Astrocyte of the cerebellum (primary cell): ENCODE data around the gene PLEKHA8.

Source experiments
- DNase-seq: peaks from one replicate; pipeline ENCODE4 v3.0.0-alpha.2; 2011; ENCODE audit warnings: low read depth
- H3K4me3 ChIP-seq: 2 replicates; pipeline ENCODE4 v1.5.1; 2011; ENCODE audit warnings: mild to moderate bottlenecking, low read depth, low read length, moderate library complexity
- in situ Hi-C: cut with HindIII; loops from 2 replicates; pipeline ENCODE4 v1.10.0; 2017; ENCODE audit warnings: low sequenced_read_pairs
- TF ChIP-seq, protein P1 (sequence below): IDR thresholded peaks from 2 replicates; pipeline ENCODE4 v1.5.1; 2012; ENCODE audit warnings: low read length, low read depth, moderate library complexity, mild to moderate bottlenecking; ENCODE audit errors: missing control alignments

The PLEKHA8 gene

GRCh38 chr7:30147785-30148184 is 119.6 kb downstream of the PLEKHA8 start:
- in situ Hi-C loops = loop anchor here (25.0 kb wide), 1 partner anchor 415 kb away; no protein-coding TSS in a partner anchor
- DNase-seq = no peak
- H3K4me3 ChIP-seq = no peak overlapping the region
- TF ChIP-seq, protein P1, sequence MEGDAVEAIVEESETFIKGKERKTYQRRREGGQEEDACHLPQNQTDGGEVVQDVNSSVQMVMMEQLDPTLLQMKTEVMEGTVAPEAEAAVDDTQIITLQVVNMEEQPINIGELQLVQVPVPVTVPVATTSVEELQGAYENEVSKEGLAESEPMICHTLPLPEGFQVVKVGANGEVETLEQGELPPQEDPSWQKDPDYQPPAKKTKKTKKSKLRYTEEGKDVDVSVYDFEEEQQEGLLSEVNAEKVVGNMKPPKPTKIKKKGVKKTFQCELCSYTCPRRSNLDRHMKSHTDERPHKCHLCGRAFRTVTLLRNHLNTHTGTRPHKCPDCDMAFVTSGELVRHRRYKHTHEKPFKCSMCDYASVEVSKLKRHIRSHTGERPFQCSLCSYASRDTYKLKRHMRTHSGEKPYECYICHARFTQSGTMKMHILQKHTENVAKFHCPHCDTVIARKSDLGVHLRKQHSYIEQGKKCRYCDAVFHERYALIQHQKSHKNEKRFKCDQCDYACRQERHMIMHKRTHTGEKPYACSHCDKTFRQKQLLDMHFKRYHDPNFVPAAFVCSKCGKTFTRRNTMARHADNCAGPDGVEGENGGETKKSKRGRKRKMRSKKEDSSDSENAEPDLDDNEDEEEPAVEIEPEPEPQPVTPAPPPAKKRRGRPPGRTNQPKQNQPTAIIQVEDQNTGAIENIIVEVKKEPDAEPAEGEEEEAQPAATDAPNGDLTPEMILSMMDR = no peak

DNA sequence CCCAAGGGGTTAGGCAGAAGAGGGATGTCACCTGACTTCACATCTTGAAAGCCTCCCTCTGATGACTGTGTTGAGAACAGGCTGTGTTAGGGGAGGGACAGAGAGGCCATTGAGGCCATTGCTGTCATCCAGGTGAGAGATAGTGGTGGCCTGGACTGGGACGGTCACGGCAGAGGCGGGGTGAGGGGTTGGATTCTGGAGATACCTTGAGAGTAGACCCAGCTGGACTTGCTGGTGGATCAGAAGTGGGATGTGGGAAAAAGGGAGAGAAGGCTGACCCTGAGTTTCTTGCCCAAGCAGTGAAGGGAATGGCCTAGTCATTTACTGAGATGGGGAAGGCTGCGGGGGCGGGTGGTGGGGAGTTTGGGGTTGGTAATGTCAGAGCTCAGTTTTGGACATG is 120.2 kb downstream of the PLEKHA8 start:
- no peak overlapping the region for H3K4me3 ChIP-seq
- in situ Hi-C loops = loop anchor here (25.0 kb wide), 1 partner anchor 414 kb away; no protein-coding TSS in a partner anchor
- DNase-seq = no peak
- TF ChIP-seq, protein P1 = no peak

DNA sequence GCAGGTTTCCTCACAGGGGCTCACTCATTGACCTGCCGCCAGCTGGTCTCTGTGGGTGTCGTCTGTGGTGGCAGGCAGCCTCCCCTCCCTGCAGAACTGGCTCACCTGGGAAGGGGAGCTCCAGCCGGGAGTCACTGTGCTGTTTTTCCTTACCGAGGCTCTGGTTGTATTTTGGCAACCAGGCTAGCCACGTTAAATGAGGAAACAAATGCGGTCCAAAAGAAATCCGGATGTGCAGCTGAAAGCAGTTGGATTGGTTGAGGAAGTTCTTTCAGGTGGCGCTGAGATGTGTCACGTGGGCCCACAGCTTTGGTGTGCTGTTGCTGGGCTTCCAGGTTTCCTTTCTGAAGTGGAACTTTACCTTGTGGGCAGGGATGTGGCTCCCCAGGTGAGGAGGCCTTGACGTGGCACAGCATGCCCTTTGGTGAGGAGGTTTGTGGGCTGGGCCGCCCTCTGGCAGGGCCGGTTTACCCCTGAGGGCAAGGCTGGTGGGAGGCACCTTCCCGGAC is 120.8 kb downstream of the PLEKHA8 start:
- in situ Hi-C loops = loop anchor here (25.0 kb wide), 1 partner anchor 413 kb away; no protein-coding TSS in a partner anchor
- no peak for DNase-seq
- TF ChIP-seq, protein P1 = no peak
- H3K4me3 ChIP-seq = no peak overlapping the region

- DNase-seq = no peak
- TF ChIP-seq, protein P1 = no peak
- H3K4me3 ChIP-seq = no peak overlapping the region
- in situ Hi-C loops = loop anchor here (25.0 kb wide), 1 partner anchor 413 kb away; no protein-coding TSS in a partner anchor
These were observed 121.5 kb downstream of the PLEKHA8 start for GRCh38 chr7:30149640-30150272.

GRCh38 chr7:30150711-30151110 is 122.5 kb downstream of the PLEKHA8 start:
- TF ChIP-seq, protein P1 = no peak
- DNase-seq = no peak
- in situ Hi-C loops = no loop called here
- H3K4me3 ChIP-seq = no peak overlapping the region

- H3K4me3 ChIP-seq = no peak overlapping the region
- no peak for DNase-seq
- in situ Hi-C loops = no loop called here
- TF ChIP-seq, protein P1 = no peak
These were observed 125.9 kb downstream of the PLEKHA8 start for GRCh38 chr7:30154111-30154587.
